GM23248 (cell line): Measurements from ENCODE around the gene COX8A.

Source experiments
- EZH2 ChIP-seq: fragments of 200-600 bp; sonication (generic); IDR thresholded peaks from 2 replicates; pipeline ENCODE4 v1.6.1; 2018; ENCODE audit warnings: antibody characterized with exemption, mild to moderate bottlenecking; ENCODE audit not compliant: insufficient read depth, poor library complexity, severe bottlenecking
- EZH2phosphoT487 ChIP-seq: fragments of 200-600 bp; sonication (generic); IDR thresholded peaks from 2 replicates; pipeline ENCODE4 v1.6.1; 2018; ENCODE audit warnings: antibody characterized with exemption, moderate library complexity, mild to moderate bottlenecking, low read depth; ENCODE audit not compliant: insufficient read depth

GRCh38 chr11:64009710-64010109 is 35.3 kb downstream of the COX8A start:
- TF ChIP-seq EZH2 (no peak), EZH2phosphoT487 (no peak)
